ENCODE data around the gene ST3GAL2. TPM values are rescaled to one million over a fixed set of nuclear protein-coding genes. Genes with fewer than 3 reads are reported as not detected.
A peak's percentile ranks its signal among the peaks of the same experiment; 100 is the strongest.

Gene ST3GAL2
- total RNA-seq, 2 experiments from 2014 or later = 14.8 to 16.6 TPM

DNA sequence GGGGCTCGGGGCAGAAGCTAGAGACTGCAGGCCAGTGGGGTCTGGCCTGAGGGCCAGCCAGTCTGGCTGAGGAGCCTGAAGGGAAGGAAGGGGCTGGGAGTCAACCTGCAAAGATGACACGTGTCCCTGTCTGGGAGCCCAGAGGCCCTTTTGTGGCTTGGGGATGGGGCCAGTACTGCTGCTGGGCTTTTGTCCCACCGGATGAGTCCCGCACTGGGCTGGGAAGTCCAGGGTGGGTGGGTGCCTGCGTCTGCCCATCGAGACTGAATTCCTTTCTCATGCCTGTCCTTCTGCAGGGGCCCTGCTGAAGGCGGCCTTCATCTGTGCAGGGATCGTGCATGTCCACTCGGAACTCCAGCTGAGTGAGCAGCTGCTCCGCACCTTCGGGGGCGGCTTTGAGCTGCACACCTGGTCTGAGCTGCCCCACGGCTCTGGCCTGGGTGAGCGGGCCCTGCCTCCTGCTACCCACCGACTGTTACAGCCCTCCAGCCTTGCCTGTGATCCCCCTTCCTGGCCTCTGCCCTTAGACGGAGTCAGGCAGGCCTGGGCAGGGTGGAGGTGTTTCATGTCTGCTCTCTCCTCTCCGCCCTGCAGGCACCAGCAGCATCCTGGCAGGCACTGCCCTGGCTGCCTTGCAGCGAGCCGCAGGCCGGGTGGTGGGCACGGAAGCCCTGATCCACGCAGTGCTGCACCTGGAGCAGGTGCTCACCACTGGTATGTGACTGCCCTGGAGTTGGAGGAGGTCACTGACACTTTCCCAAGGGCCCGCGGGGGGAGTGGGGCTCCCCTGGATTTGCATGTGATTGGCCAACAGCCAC is 36.4 kb upstream of the ST3GAL2 start:
- POLR2A ChIA-PET = no interaction called here
- CTCF ChIA-PET = no interaction called here

GRCh38 chr16:70474320-70475053 is 35.6 kb upstream of the ST3GAL2 start:
- Mint-ChIP-seq H3K4me3 (no peak overlapping the region), H3K4me1 (peaks cover 26% of the 10 kb centered on the region), H3K27me3 (no peaks in the 10 kb centered on the region), H3K36me3 (ENCODE audit: low read depth) (peaks cover 5% of the 10 kb centered on the region), H3K27ac (no peak overlapping the region), H3K9me3 (ENCODE audit: low read depth) (no peaks in the 10 kb centered on the region)
- no peak for ATAC-seq
- intact Hi-C loops (cut with DNase I, micrococcal nuclease) = loop anchor here in 1 of 2 experiments (5.0 kb wide), 1 partner anchor 72 kb away; no protein-coding TSS in a partner anchor
- no peak for DNase-seq
- ChIA-PET POLR2A (no interaction called here), CTCF (interaction anchor here (0.5 kb wide), 1 partner anchor 11 kb away, joined by 3 read pairs; no protein-coding TSS in a partner anchor)

More for the DNA sequence above, 36.4 kb upstream of the ST3GAL2 start:
- H3K4me3 Mint-ChIP-seq = no peak overlapping the region
- H3K27me3 Mint-ChIP-seq = no peaks in the 10 kb centered on the region
- peaks cover 5% of the 10 kb centered on the region for H3K36me3 Mint-ChIP-seq (ENCODE audit: low read depth)
- DNase-seq = no peak
- H3K4me1 Mint-ChIP-seq = peaks cover 26% of the 10 kb centered on the region
- no peak for ATAC-seq
- H3K27ac Mint-ChIP-seq = peak overlapping the region; percentile 47
- intact Hi-C loops (cut with DNase I, micrococcal nuclease) = loop anchor here in 1 of 2 experiments (5.0 kb wide), 1 partner anchor 73 kb away; no protein-coding TSS in a partner anchor
- no peaks in the 10 kb centered on the region for H3K9me3 Mint-ChIP-seq (ENCODE audit: low read depth)

- CTCF ChIA-PET = interaction anchor here (0.5 kb wide), 1 partner anchor 10 kb away, joined by 3 read pairs; no protein-coding TSS in a partner anchor
- no peak for ATAC-seq
- POLR2A ChIA-PET = no interaction called here
Observed at GRCh38 chr16:70473446-70474319, 34.8 kb upstream of the ST3GAL2 start.

GRCh38 chr16:70472786-70473433 is 34.0 kb upstream of the ST3GAL2 start:
- H3K4me3 Mint-ChIP-seq = no peak overlapping the region
- ATAC-seq = no peak
- ChIA-PET CTCF (interaction anchor here (0.7 kb wide), 1 partner anchor 24 kb away, joined by 3 read pairs; no protein-coding TSS in a partner anchor), POLR2A (no interaction called here)
- H3K36me3 Mint-ChIP-seq (ENCODE audit: low read depth) = peaks cover 5% of the 10 kb centered on the region
- intact Hi-C loops (cut with DNase I, micrococcal nuclease) = no loop called here
- H3K27ac Mint-ChIP-seq = no peak overlapping the region
- DNase-seq = no peak
- H3K4me1 Mint-ChIP-seq = peaks cover 23% of the 10 kb centered on the region
- no peaks in the 10 kb centered on the region for H3K9me3 Mint-ChIP-seq (ENCODE audit: low read depth)
- no peaks in the 10 kb centered on the region for H3K27me3 Mint-ChIP-seq

More at GRCh38 chr16:70473446-70474319, 34.8 kb upstream of the ST3GAL2 start:
- Mint-ChIP-seq H3K27me3 (no peaks in the 10 kb centered on the region), H3K9me3 (ENCODE audit: low read depth) (no peaks in the 10 kb centered on the region), H3K27ac (peak overlapping the region; percentile 24), H3K36me3 (ENCODE audit: low read depth) (peaks cover 5% of the 10 kb centered on the region), H3K4me1 (peaks cover 23% of the 10 kb centered on the region), H3K4me3 (no peak overlapping the region)
- intact Hi-C loops (cut with DNase I, micrococcal nuclease) = no loop called here
- DNase-seq = no peak

DNA sequence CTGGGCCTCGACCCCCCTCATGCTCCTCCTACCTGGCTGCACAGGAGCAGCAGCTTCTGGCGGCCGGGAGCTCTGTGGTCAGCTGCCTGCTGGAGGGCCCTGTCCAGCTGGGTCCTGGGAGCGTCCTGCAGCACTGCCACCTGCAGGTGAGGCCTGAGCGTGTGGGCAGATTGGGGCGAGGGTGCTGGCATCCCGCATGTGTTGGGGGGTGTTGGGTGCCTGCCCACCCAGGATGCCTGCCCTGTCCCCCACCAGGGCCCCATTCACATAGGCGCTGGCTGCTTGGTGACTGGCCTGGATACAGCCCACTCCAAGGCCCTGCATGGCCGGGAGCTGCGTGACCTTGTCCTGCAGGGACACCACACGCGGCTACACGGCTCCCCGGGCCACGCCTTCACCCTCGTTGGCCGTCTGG is 32.0 kb upstream of the ST3GAL2 start:
- Mint-ChIP-seq H3K4me1 (peaks cover 4% of the 10 kb centered on the region), H3K27me3 (no peaks in the 10 kb centered on the region), H3K4me3 (no peak overlapping the region), H3K9me3 (ENCODE audit: low read depth) (no peaks in the 10 kb centered on the region), H3K27ac (no peak overlapping the region), H3K36me3 (ENCODE audit: low read depth) (peaks cover 7% of the 10 kb centered on the region)
- DNase-seq = no peak
- ChIA-PET POLR2A (no interaction called here), CTCF (interaction anchor here (1.0 kb wide), 1 partner anchor 17 kb away, joined by 3 read pairs; no protein-coding TSS in a partner anchor)
- no peak for ATAC-seq
- intact Hi-C loops (cut with DNase I, micrococcal nuclease) = no loop called here

- H3K9me3 Mint-ChIP-seq (ENCODE audit: low read depth) = no peaks in the 10 kb centered on the region
- ATAC-seq = no peak
- intact Hi-C loops (cut with DNase I, micrococcal nuclease) = no loop called here
- H3K4me1 Mint-ChIP-seq = no peaks in the 10 kb centered on the region
- CTCF ChIA-PET = interaction anchor here (0.6 to 1.0 kb wide), 2 partner anchors 16 to 17 kb away, joined by 3 read pairs; partner anchors contain the start of gene FCSK
- no peak for DNase-seq
- H3K36me3 Mint-ChIP-seq (ENCODE audit: low read depth) = peaks cover 7% of the 10 kb centered on the region
- H3K27ac Mint-ChIP-seq = no peak overlapping the region
- POLR2A ChIA-PET = no interaction called here
- H3K4me3 Mint-ChIP-seq = no peak overlapping the region
- no peaks in the 10 kb centered on the region for H3K27me3 Mint-ChIP-seq
Observed at GRCh38 chr16:70470141-70470926, 31.4 kb upstream of the ST3GAL2 start.

DNA sequence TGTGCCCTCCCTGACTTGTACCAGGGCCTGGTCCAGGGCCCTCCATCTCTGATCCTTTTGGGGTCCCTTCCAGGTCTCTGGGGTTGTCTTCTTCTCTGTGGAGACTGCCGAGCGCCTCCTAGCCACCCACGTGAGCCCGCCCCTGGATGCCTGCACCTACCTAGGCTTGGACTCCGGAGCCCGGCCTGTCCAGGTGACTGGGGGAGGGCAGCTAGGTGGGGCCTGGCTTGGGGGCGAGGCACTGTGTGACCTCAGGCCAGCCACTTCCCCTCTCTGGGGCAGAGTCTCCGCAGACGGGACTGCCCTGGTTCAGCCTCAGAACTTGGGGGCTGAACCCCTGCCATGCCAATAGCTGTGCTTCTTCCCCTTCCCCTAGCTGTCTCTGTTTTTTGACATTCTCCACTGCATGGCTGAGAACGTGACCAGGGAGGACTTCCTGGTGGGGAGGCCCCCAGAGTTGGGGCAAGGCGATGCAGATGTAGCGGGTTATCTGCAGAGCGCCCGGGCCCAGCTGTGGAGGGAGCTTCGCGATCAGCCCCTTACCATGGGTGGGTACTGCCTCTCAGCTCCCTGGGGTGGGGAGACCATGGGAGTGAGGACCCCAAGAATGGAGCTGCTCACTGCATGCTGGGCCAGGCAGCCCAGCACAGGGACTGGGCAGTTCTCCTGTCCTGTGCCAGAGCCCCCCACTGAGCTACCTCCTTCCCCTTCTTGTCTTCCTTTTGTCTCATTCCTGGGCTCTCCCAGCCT is 30.1 kb upstream of the ST3GAL2 start:
- Mint-ChIP-seq H3K27ac (no peak overlapping the region), H3K9me3 (ENCODE audit: low read depth) (no peaks in the 10 kb centered on the region), H3K36me3 (ENCODE audit: low read depth) (peaks cover 7% of the 10 kb centered on the region), H3K4me1 (no peaks in the 10 kb centered on the region), H3K27me3 (no peaks in the 10 kb centered on the region), H3K4me3 (no peak overlapping the region)
- ChIA-PET POLR2A (interaction anchor here (0.6 kb wide), 1 partner anchor 18 kb away, joined by 3 read pairs; no protein-coding TSS in a partner anchor), CTCF (interaction anchor here (0.6 to 0.9 kb wide), 2 partner anchors 10 to 100 kb away, joined by 3 to 4 read pairs; no protein-coding TSS in a partner anchor)
- DNase-seq (no peak), ATAC-seq (no peak)
- intact Hi-C loops (cut with DNase I, micrococcal nuclease) = no loop called here

DNA sequence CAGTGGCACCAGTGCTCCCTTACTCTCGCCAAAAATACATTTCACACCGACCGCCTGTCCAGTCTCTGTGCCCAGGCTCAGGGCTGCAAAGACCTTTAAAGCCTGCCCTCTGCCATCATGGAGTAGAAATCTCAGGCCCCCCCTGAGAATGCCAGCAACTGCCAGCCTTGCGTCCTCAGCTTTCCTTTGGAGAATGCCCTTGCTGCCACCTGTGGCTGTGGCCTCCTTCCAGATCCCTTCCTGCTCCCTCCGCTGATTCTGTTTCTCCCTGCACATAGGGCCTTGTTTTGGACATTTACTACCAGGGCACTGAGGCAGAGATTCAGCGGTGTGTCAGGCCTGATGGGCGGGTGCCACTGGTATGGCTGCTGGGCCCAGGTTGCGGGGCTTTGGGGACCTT is 28.7 kb upstream of the ST3GAL2 start:
- H3K36me3 Mint-ChIP-seq (ENCODE audit: low read depth) = peaks cover 4% of the 10 kb centered on the region
- POLR2A ChIA-PET = no interaction called here
- no peaks in the 10 kb centered on the region for H3K9me3 Mint-ChIP-seq (ENCODE audit: low read depth)
- intact Hi-C loops (cut with DNase I, micrococcal nuclease) = no loop called here
- no peak for DNase-seq
- no peaks in the 10 kb centered on the region for H3K4me1 Mint-ChIP-seq
- H3K27me3 Mint-ChIP-seq = no peaks in the 10 kb centered on the region
- no peak overlapping the region for H3K4me3 Mint-ChIP-seq
- no peak for ATAC-seq
- H3K27ac Mint-ChIP-seq = no peak overlapping the region
- CTCF ChIA-PET = no interaction called here

- Mint-ChIP-seq H3K9me3 (ENCODE audit: low read depth) (no peaks in the 10 kb centered on the region), H3K4me3 (no peak overlapping the region), H3K4me1 (no peaks in the 10 kb centered on the region), H3K27me3 (no peaks in the 10 kb centered on the region), H3K36me3 (ENCODE audit: low read depth) (peaks cover 4% of the 10 kb centered on the region), H3K27ac (no peak overlapping the region)
- DNase-seq = no peak
- ChIA-PET POLR2A (no interaction called here), CTCF (interaction anchor here (0.6 kb wide), 1 partner anchor 100 kb away, joined by 3 read pairs; no protein-coding TSS in a partner anchor)
- ATAC-seq = no peak
- intact Hi-C loops (cut with DNase I, micrococcal nuclease) = no loop called here
Observed at GRCh38 chr16:70467113-70467512, 28.2 kb upstream of the ST3GAL2 start.

GRCh38 chr16:70466805-70467076 is 27.8 kb upstream of the ST3GAL2 start:
- Mint-ChIP-seq H3K27me3 (no peaks in the 10 kb centered on the region), H3K9me3 (ENCODE audit: low read depth) (no peaks in the 10 kb centered on the region), H3K4me1 (no peaks in the 10 kb centered on the region), H3K36me3 (ENCODE audit: low read depth) (peaks cover 4% of the 10 kb centered on the region), H3K27ac (no peak overlapping the region), H3K4me3 (no peak overlapping the region)
- CTCF ChIA-PET = interaction anchor here (0.6 kb wide), 1 partner anchor 101 kb away, joined by 3 read pairs; no protein-coding TSS in a partner anchor
- POLR2A ChIA-PET = no interaction called here
- ATAC-seq (no peak), DNase-seq (no peak)
- intact Hi-C loops (cut with DNase I, micrococcal nuclease) = no loop called here

All from activated CD4-positive, alpha-beta T cell treated with anti-CD3 and anti-CD28 coated beads for 36 hours (primary cell).